ENCODE measurements around the gene DPP4.

DPP4 gene

GRCh38 chr2:162082681-162083080, 8.7 kb upstream of the DPP4 start:
- Histone ChIP-seq H3K27ac (ENCODE audit: low read depth, low read length) (no peak overlapping the region), H3K27me3 (ENCODE audit: insufficient read depth, low read length) (no peaks in the 10 kb centered on the region), H3K9me3 (ENCODE audit: insufficient read depth, low read depth, low read length) (peaks cover 18% of the 10 kb centered on the region), H3K4me3 (ENCODE audit: low read length) (no peak overlapping the region), H3K4me1 (ENCODE audit: insufficient read depth, low read length) (no peaks in the 10 kb centered on the region), H3K9ac (ENCODE audit: low read depth, low read length) (no peak overlapping the region), H3K36me3 (ENCODE audit: insufficient read depth, low read length) (no peaks in the 10 kb centered on the region)
- 65% methylated on average over 3 of the region's 3 CpGs for WGBS

DNA sequence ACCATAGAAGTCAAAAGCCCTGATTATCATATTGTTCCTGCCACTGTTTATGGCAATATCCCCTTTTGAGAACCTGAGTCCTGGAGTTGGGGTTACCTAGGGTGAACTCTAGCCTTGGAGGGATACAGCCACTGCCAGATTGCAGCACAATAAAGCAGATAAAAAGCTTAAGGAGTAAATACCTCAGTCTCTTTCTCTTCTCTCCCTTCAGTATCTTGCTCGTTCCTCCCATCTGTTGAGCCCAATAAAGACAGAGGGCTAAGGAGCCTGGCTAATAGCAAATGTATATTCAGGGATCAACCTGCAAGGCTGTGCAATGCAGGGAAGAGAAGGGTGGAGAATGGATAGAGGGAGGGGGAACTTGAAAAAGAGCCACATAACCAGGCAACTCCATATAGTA, 8.0 kb upstream of the DPP4 start:
- peaks cover 18% of the 10 kb centered on the region for H3K9me3 ChIP-seq (ENCODE audit: insufficient read depth, low read depth, low read length)
- H3K9ac ChIP-seq (ENCODE audit: low read depth, low read length) = no peak overlapping the region
- no peak overlapping the region for H3K4me3 ChIP-seq (ENCODE audit: low read length)
- H3K4me1 ChIP-seq (ENCODE audit: insufficient read depth, low read length) = no peaks in the 10 kb centered on the region
- WGBS = 80% methylated on average over 1 of the region's 1 CpG
- no peaks in the 10 kb centered on the region for H3K27me3 ChIP-seq (ENCODE audit: insufficient read depth, low read length)
- H3K36me3 ChIP-seq (ENCODE audit: insufficient read depth, low read length) = no peaks in the 10 kb centered on the region
- H3K27ac ChIP-seq (ENCODE audit: low read depth, low read length) = no peak overlapping the region

GRCh38 chr2:162079514-162079913, 5.5 kb upstream of the DPP4 start:
- WGBS = 100% methylated on average over 2 of the region's 2 CpGs
- Histone ChIP-seq H3K9me3 (ENCODE audit: insufficient read depth, low read depth, low read length) (peaks cover 18% of the 10 kb centered on the region), H3K4me3 (ENCODE audit: low read length) (no peak overlapping the region), H3K4me1 (ENCODE audit: insufficient read depth, low read length) (peaks cover 14% of the 10 kb centered on the region), H3K9ac (ENCODE audit: low read depth, low read length) (no peak overlapping the region), H3K27me3 (ENCODE audit: insufficient read depth, low read length) (peaks cover 15% of the 10 kb centered on the region), H3K36me3 (ENCODE audit: insufficient read depth, low read length) (no peaks in the 10 kb centered on the region), H3K27ac (ENCODE audit: low read depth, low read length) (no peak overlapping the region)

GRCh38 chr2:162075689-162076132, 1.7 kb upstream of the DPP4 start:
- Histone ChIP-seq H3K27me3 (ENCODE audit: insufficient read depth, low read length) (peaks cover 40% of the 10 kb centered on the region), H3K9me3 (ENCODE audit: insufficient read depth, low read depth, low read length) (peaks cover 18% of the 10 kb centered on the region), H3K4me1 (ENCODE audit: insufficient read depth, low read length) (peaks cover 18% of the 10 kb centered on the region), H3K36me3 (ENCODE audit: insufficient read depth, low read length) (no peaks in the 10 kb centered on the region), H3K4me3 (ENCODE audit: low read length) (no peak overlapping the region), H3K9ac (ENCODE audit: low read depth, low read length) (no peak overlapping the region), H3K27ac (ENCODE audit: low read depth, low read length) (no peak overlapping the region)
- WGBS = 83% methylated on average over 2 of the region's 2 CpGs

- Histone ChIP-seq H3K27me3 (ENCODE audit: insufficient read depth, low read length) (peaks cover 40% of the 10 kb centered on the region), H3K9me3 (ENCODE audit: insufficient read depth, low read depth, low read length) (peaks cover 17% of the 10 kb centered on the region), H3K4me3 (ENCODE audit: low read length) (peak overlapping the region; percentile 65; the same call in 1 of the 2 replicates), H3K4me1 (ENCODE audit: insufficient read depth, low read length) (peaks cover 18% of the 10 kb centered on the region), H3K9ac (ENCODE audit: low read depth, low read length) (no peak overlapping the region), H3K27ac (ENCODE audit: low read depth, low read length) (peak overlapping the region; percentile 13; the same call in 1 of the 2 replicates), H3K36me3 (ENCODE audit: insufficient read depth, low read length) (no peaks in the 10 kb centered on the region)
- 59% methylated on average over 5 of the region's 6 CpGs for WGBS
Measured at GRCh38 chr2:162074928-162075688, 1.1 kb upstream of the DPP4 start.

DNA sequence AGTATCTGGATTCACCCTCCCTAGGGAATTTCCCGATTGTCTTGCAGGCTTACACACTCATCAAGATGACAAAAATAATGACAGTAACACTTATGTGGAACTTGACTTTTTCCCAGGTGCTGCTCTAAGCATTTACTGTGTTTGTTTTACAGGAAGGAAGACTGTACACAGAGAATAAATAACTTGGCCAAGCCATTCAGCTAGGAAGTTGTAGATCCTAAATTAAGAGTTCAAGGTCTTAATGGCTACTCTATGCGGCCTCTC, 549 bp upstream of the DPP4 start:
- H3K4me1 ChIP-seq (ENCODE audit: insufficient read depth, low read length) = peaks cover 18% of the 10 kb centered on the region
- peaks cover 40% of the 10 kb centered on the region for H3K27me3 ChIP-seq (ENCODE audit: insufficient read depth, low read length)
- peak overlapping the region; percentile 13; the same call in 1 of the 2 replicates for H3K27ac ChIP-seq (ENCODE audit: low read depth, low read length)
- H3K4me3 ChIP-seq (ENCODE audit: low read length) = peak overlapping the region; percentile 65
- H3K9ac ChIP-seq (ENCODE audit: low read depth, low read length) = 0 out of 2 replicates have a peak overlapping the region, but pooled peaks have one; percentile 40
- WGBS = 35% methylated on average over 2 of the region's 2 CpGs
- no peaks in the 10 kb centered on the region for H3K36me3 ChIP-seq (ENCODE audit: insufficient read depth, low read length)
- H3K9me3 ChIP-seq (ENCODE audit: insufficient read depth, low read depth, low read length) = peaks cover 12% of the 10 kb centered on the region

DNA sequence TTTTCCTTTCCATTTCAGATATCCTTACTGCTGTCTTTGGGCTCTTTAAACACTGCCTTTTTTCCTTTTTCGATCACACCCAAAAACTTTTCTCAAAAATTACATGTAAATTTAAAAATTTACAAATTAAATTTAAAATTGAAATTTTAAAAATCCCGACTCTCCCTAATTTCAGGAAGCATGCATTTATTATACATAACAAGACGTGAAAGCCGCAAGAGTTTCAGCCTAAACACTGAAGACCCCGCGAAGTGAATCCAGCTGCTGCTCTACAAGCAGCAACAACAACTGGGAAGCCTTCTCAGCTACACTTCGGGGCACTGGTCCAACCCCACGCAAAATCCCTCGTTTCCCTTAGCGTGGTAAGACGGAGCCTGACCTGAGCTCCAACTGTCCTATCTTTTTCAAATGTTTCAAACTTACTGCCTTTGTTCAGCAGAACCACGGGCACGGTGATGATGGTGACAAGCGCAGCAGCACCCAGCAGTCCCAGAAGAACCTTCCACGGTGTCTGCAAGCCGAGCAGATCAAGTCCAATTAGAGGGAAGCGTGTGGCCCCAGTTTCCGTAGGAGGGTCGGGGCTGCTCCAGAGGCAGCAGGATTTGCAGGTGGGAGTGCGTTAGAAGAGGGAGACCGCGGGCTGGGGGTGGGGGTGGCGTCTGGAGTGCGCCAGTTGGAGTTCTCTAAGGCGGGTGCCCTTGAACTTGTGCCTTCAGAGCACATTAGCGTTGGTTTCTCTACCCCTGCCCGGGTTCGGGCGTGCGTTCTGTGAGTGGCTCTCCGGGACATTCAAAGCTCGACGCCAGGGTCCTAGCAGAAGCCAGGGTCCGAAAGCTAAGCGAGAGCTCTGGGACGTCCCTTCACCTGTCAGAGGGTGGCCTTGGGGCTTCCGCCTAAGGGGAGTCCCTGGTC, 783 bp downstream of the DPP4 start:
- no peaks in the 10 kb centered on the region for H3K36me3 ChIP-seq (ENCODE audit: insufficient read depth, low read length)
- no peak overlapping the region for H3K27ac ChIP-seq (ENCODE audit: low read depth, low read length)
- WGBS = 14% methylated on average over 37 of the region's 37 CpGs
- peak overlapping the region; percentile 40 for H3K9ac ChIP-seq (ENCODE audit: low read depth, low read length)
- H3K9me3 ChIP-seq (ENCODE audit: insufficient read depth, low read depth, low read length) = no peaks in the 10 kb centered on the region
- H3K4me3 ChIP-seq (ENCODE audit: low read length) = peak overlapping the region; percentile 65
- peaks cover 40% of the 10 kb centered on the region for H3K27me3 ChIP-seq (ENCODE audit: insufficient read depth, low read length)
- H3K4me1 ChIP-seq (ENCODE audit: insufficient read depth, low read length) = peaks cover 18% of the 10 kb centered on the region

- Histone ChIP-seq H3K27ac (ENCODE audit: low read depth, low read length) (no peak overlapping the region), H3K4me1 (ENCODE audit: insufficient read depth, low read length) (peaks cover 18% of the 10 kb centered on the region), H3K4me3 (ENCODE audit: low read length) (no peak overlapping the region), H3K9me3 (ENCODE audit: insufficient read depth, low read depth, low read length) (no peaks in the 10 kb centered on the region), H3K9ac (ENCODE audit: low read depth, low read length) (no peak overlapping the region), H3K27me3 (ENCODE audit: insufficient read depth, low read length) (peaks cover 40% of the 10 kb centered on the region), H3K36me3 (ENCODE audit: insufficient read depth, low read length) (no peaks in the 10 kb centered on the region)
Measured at GRCh38 chr2:162072181-162072702, 1.8 kb downstream of the DPP4 start.

- Histone ChIP-seq H3K27ac (ENCODE audit: low read depth, low read length) (no peak overlapping the region), H3K4me3 (ENCODE audit: low read length) (no peak overlapping the region), H3K4me1 (ENCODE audit: insufficient read depth, low read length) (peaks cover 17% of the 10 kb centered on the region), H3K36me3 (ENCODE audit: insufficient read depth, low read length) (no peaks in the 10 kb centered on the region), H3K9ac (ENCODE audit: low read depth, low read length) (no peak overlapping the region), H3K27me3 (ENCODE audit: insufficient read depth, low read length) (peaks cover 38% of the 10 kb centered on the region), H3K9me3 (ENCODE audit: insufficient read depth, low read depth, low read length) (no peaks in the 10 kb centered on the region)
- WGBS = 77% methylated on average over 2 of the region's 2 CpGs
Measured at GRCh38 chr2:162071001-162071400, 3.0 kb downstream of the DPP4 start.

DNA sequence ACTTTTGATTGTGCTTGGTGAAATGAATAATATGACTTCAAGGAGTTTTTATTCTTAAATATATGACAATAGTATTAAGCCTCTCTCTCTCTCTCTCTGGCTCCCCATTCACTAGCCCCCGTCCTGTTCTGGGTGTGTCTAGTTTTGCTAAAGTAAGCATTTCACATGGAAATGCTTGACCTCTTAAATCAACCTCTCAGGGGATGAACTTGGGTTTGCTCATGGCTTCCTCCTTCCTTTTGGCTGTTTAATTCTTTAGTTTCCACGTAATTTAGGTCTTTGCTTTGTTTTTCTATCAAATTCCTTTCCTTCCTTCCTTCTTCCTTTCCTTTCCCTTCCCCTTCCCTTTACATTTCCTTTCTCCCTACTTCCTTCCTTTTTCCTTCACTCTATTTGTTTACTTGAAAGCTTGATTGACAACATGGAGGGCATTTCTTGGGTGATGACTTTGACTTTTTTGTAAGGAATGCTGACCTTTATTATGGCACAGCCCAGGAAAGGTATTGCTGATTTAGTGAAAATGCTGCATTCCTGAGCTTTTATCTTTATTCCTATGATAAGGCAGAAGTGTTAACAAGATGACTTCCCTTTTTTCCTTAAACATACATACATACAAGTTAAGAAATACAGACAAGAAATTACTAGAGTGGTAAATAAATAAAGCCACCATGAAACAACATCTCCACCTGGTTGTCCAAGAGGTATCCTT, 3.6 kb downstream of the DPP4 start:
- H3K9ac ChIP-seq (ENCODE audit: low read depth, low read length) = no peak overlapping the region
- 83% methylated on average over 1 of the region's 2 CpGs for WGBS
- no peak overlapping the region for H3K4me3 ChIP-seq (ENCODE audit: low read length)
- no peak overlapping the region for H3K27ac ChIP-seq (ENCODE audit: low read depth, low read length)
- H3K36me3 ChIP-seq (ENCODE audit: insufficient read depth, low read length) = no peaks in the 10 kb centered on the region
- no peaks in the 10 kb centered on the region for H3K9me3 ChIP-seq (ENCODE audit: insufficient read depth, low read depth, low read length)
- H3K27me3 ChIP-seq (ENCODE audit: insufficient read depth, low read length) = peaks cover 32% of the 10 kb centered on the region
- peaks cover 12% of the 10 kb centered on the region; the same call in 1 of the 2 replicates for H3K4me1 ChIP-seq (ENCODE audit: insufficient read depth, low read length)

Data from HUES64 (cell line).